HEK293 (cell line): ENCODE data around the gene TRAF1.

Experiments
- CTCF ChIA-PET: fragments of 350-600 bp; formaldehyde crosslinking; extraction: SDS; loops from one replicate; lab custom pipeline; 2021; ENCODE audit warnings: antibody characterized with exemption; lab: Yijun Ruan, JAX
- POLR2A ChIA-PET: fragments of 300-600 bp; formaldehyde crosslinking; extraction: SDS; loops from one replicate; lab custom pipeline; 2020; ENCODE audit warnings: antibody characterized with exemption, inconsistent platforms; lab: Yijun Ruan, JAX
- H3K27ac ChIP-seq: fragments of 200-500 bp; sonication (Bioruptor generic); 2 replicates; pipeline ENCODE4 v1.5.1; 2014; ENCODE audit warnings: low read depth, low read length, control low read depth, inconsistent platforms; ENCODE audit errors: extremely low read depth
- H3K36me3 ChIP-seq, 2 experiments: fragments of 200-500 bp in 1 of 2; sonication (Bioruptor generic) in 1 of 2; 1 replicate in 1 of 2; 2 replicates in 1 of 2; pipeline ENCODE4 v1.5.1; 2014 to 2017; ENCODE audit warnings: inconsistent platforms in 2 of 2, low read length in 2 of 2; ENCODE audit not compliant: control insufficient read depth in 2 of 2, insufficient read depth in 1 of 2
- H3K4me1 ChIP-seq: fragments of 200-500 bp; sonication (Bioruptor generic); 2 replicates; pipeline ENCODE4 v1.5.1; 2014; ENCODE audit warnings: mild to moderate bottlenecking, low read length, inconsistent platforms; ENCODE audit not compliant: control insufficient read depth, insufficient read depth
- H3K4me3 ChIP-seq: 2 replicates; pipeline ENCODE4 v1.5.1; 2011; ENCODE audit warnings: low read depth, mild to moderate bottlenecking, control low read depth, low read length, moderate library complexity
- H3K9me3 ChIP-seq: fragments of 200-500 bp; sonication (Bioruptor generic); 2 replicates; pipeline ENCODE4 v1.5.1; 2014; ENCODE audit warnings: low read depth, low read length, inconsistent platforms; ENCODE audit not compliant: control insufficient read depth, insufficient read depth
- BCL11A ChIP-seq: fragments of 450-650 bp; formaldehyde crosslinking; IDR thresholded peaks from 2 replicates; pipeline ENCODE4 v1.5.1; 2016; ENCODE audit warnings: low read depth, missing biosample characterization, missing genetic modification characterization
- EGR2 ChIP-seq: fragments of 450-650 bp; formaldehyde crosslinking; IDR thresholded peaks from 2 replicates; pipeline ENCODE4 v1.5.1; 2016; ENCODE audit warnings: low read depth, missing biosample characterization, missing genetic modification characterization
- FEZF1 ChIP-seq: fragments of 450-650 bp; formaldehyde crosslinking; IDR thresholded peaks from 2 replicates; pipeline ENCODE4 v1.5.1; 2016; ENCODE audit warnings: missing biosample characterization, missing genetic modification characterization
- GLI4 ChIP-seq: fragments of 450-650 bp; formaldehyde crosslinking; IDR thresholded peaks from 2 replicates; pipeline ENCODE4 v1.5.1; 2016; ENCODE audit warnings: missing biosample characterization, missing genetic modification characterization
- PBX3 ChIP-seq: sonication (generic); formaldehyde crosslinking; IDR thresholded peaks from 2 replicates; pipeline ENCODE4 v1.8.1; 2022; ENCODE audit warnings: mild to moderate bottlenecking, moderate library complexity, missing genetic modification reagents
- PRDM1 ChIP-seq: fragments of 450-650 bp; formaldehyde crosslinking; IDR thresholded peaks from 2 replicates; pipeline ENCODE4; 2016; ENCODE audit warnings: missing biosample characterization, missing genetic modification characterization
- SETDB1 ChIP-seq: IDR thresholded peaks from one replicate; pipeline ENCODE4 v1.6.1; 2017; ENCODE audit warnings: mild to moderate bottlenecking, low read length, moderate library complexity, mixed read lengths; ENCODE audit not compliant: insufficient read length
- TCF7L2 ChIP-seq: IDR thresholded peaks from 2 replicates; pipeline ENCODE4 v1.6.1; 2011; ENCODE audit warnings: low read depth, mild to moderate bottlenecking, inconsistent platforms, low read length, moderate library complexity, borderline replicate concordance
- ZBTB11 ChIP-seq: fragments of 450-650 bp; formaldehyde crosslinking; conservative IDR thresholded peaks from 2 replicates; pipeline ENCODE4 v1.5.1; 2016; ENCODE audit warnings: low read depth, missing biosample characterization, missing genetic modification characterization
- ZFP3 ChIP-seq: fragments of 450-650 bp; formaldehyde crosslinking; IDR thresholded peaks from 2 replicates; pipeline ENCODE4 v1.5.1; 2016; ENCODE audit warnings: low read depth, missing biosample characterization, missing genetic modification characterization
- ZNF148 ChIP-seq: fragments of 450-650 bp; formaldehyde crosslinking; IDR thresholded peaks from 2 replicates; pipeline ENCODE4 v1.5.0; 2017; ENCODE audit warnings: missing biosample characterization, missing genetic modification characterization, borderline replicate concordance
- ZNF24 ChIP-seq: fragments of 450-650 bp; formaldehyde crosslinking; IDR thresholded peaks from 2 replicates; pipeline ENCODE4 v1.5.1; 2016; ENCODE audit warnings: missing biosample characterization, missing genetic modification characterization
- ZNF266 ChIP-seq: fragments of 450-650 bp; formaldehyde crosslinking; IDR thresholded peaks from 2 replicates; pipeline ENCODE4 v1.5.1; 2016; ENCODE audit warnings: missing biosample characterization, missing genetic modification characterization, low read depth
- ZNF398 ChIP-seq: fragments of 450-650 bp; formaldehyde crosslinking; IDR thresholded peaks from 2 replicates; pipeline ENCODE4 v1.5.1; 2017; ENCODE audit warnings: missing biosample characterization, missing genetic modification characterization
- ZNF488 ChIP-seq: fragments of 450-650 bp; formaldehyde crosslinking; IDR thresholded peaks from 2 replicates; pipeline ENCODE4 v1.5.1; 2016; ENCODE audit warnings: missing biosample characterization, missing genetic modification characterization
- ZNF501 ChIP-seq: fragments of 450-650 bp; formaldehyde crosslinking; IDR thresholded peaks from 2 replicates; pipeline ENCODE4 v1.5.1; 2016; ENCODE audit warnings: missing biosample characterization, missing genetic modification characterization
- ZNF513 ChIP-seq: fragments of 450-650 bp; IDR thresholded peaks from 2 replicates; pipeline ENCODE4 v1.5.1; 2018; ENCODE audit warnings: missing biosample characterization, missing genetic modification characterization
- ZNF585B ChIP-seq: fragments of 450-650 bp; formaldehyde crosslinking; IDR thresholded peaks from 2 replicates; pipeline ENCODE4 v1.5.1; 2016; ENCODE audit warnings: missing biosample characterization, missing genetic modification characterization
- ZNF600 ChIP-seq: fragments of 450-650 bp; formaldehyde crosslinking; IDR thresholded peaks from 2 replicates; pipeline ENCODE4 v1.5.1; 2016; ENCODE audit warnings: missing biosample characterization, missing genetic modification characterization
- ZNF670 ChIP-seq: fragments of 450-650 bp; formaldehyde crosslinking; IDR thresholded peaks from 2 replicates; pipeline ENCODE4 v1.5.1; 2016; ENCODE audit warnings: missing biosample characterization, missing genetic modification characterization, low read depth
- ZNF677 ChIP-seq: fragments of 450-650 bp; IDR thresholded peaks from 2 replicates; pipeline ENCODE4 v1.5.0; 2018; ENCODE audit warnings: missing biosample characterization, mild to moderate bottlenecking, missing genetic modification characterization, moderate library complexity
- ZNF785 ChIP-seq: fragments of 450-650 bp; formaldehyde crosslinking; IDR thresholded peaks from 2 replicates; pipeline ENCODE4 v1.5.1; 2016; ENCODE audit warnings: missing biosample characterization, missing genetic modification characterization

TRAF1 gene

GRCh38 chr9:120900824-120901223 lies 25.8 kb downstream of the TRAF1 start:
- Histone ChIP-seq H3K9me3 (no peaks in the 10 kb centered on the region), H3K4me3 (no peak overlapping the region), H3K27ac (no peak overlapping the region), H3K36me3 (no peaks in the 10 kb centered on the region), H3K4me1 (no peaks in the 10 kb centered on the region)
- POLR2A ChIA-PET = no interaction called here
- CTCF ChIA-PET = interaction anchor here (1.8 kb wide), 1 partner anchor 35 kb away, joined by 4 read pairs; no protein-coding TSS in a partner anchor
- TF ChIP-seq ZFP3 (no peak), ZNF266 (tag by site-specific recombination) (no peak), FEZF1 (no peak), PBX3 (no peak), ZNF785 (tag by site-specific recombination) (no peak), ZNF24 (tag by site-specific recombination) (no peak), ZNF148 (tag by site-specific recombination) (no peak), ZNF513 (no peak), PRDM1 (tag by site-specific recombination) (no peak), ZNF677 (no peak), ZBTB11 (tag by site-specific recombination) (no peak), ZNF501 (no peak), GLI4 (tag by site-specific recombination) (no peak), EGR2 (no peak), BCL11A (tag by site-specific recombination) (no peak)

- ChIA-PET CTCF (no interaction called here), POLR2A (no interaction called here)
Measured at GRCh38 chr9:120899490-120900068, 27.0 kb downstream of the TRAF1 start.

More at GRCh38 chr9:120899490-120900068, 27.0 kb downstream of the TRAF1 start:
- Histone ChIP-seq H3K36me3 (no peaks in the 10 kb centered on the region), H3K4me1 (no peaks in the 10 kb centered on the region), H3K4me3 (no peak overlapping the region)
- TF ChIP-seq ZNF585B (tag by site-specific recombination) (no peak), ZNF600 (tag by site-specific recombination) (no peak), ZNF398 (tag by site-specific recombination) (no peak), ZNF670 (tag by site-specific recombination) (no peak), SETDB1 (no peak), TCF7L2 (no peak), ZNF488 (no peak)
- TF ChIP-seq, all 188 proteins: peak for 0
- Histone ChIP-seq H3K27ac (no peak overlapping the region), H3K9me3 (no peaks in the 10 kb centered on the region)
